Thoracic aorta (tissue), 2 donors: ENCODE measurements around the gene MEGF11. TPM values are rescaled to one million over a fixed set of nuclear protein-coding genes. Genes with fewer than 3 reads are reported as not detected.

Source experiments
- ATAC-seq: fragments of 150-250 bp; one replicate; pipeline ENCODE4 v1.8.0; 2017; ENCODE audit warnings: low read depth; ENCODE audit not compliant: insufficient number of reproducible peaks, low FRiP score
- DNase-seq: peaks from one replicate; pipeline ENCODE4 v3.0.0-alpha.2; 2020; ENCODE audit warnings: low spot score
- H3K27ac ChIP-seq, 2 donors: fragments of 200-600 bp; sonication (generic); 1 replicate in 1 of 2; 2 replicates in 1 of 2; pipeline ENCODE4 v1.5.1; 2016; ENCODE audit warnings: mild to moderate bottlenecking in 2 of 2, moderate library complexity in 2 of 2
- H3K27me3 ChIP-seq: fragments of 200-600 bp; sonication (generic); replicated peaks from 2 replicates; pipeline ENCODE4 v1.6.0; 2016; ENCODE audit warnings: mild to moderate bottlenecking; ENCODE audit not compliant: insufficient read depth
- H3K36me3 ChIP-seq: fragments of 200-600 bp; sonication (generic); one replicate; pipeline ENCODE4 v1.5.1; 2016
- H3K4me1 ChIP-seq, 2 donors: fragments of 200-600 bp; sonication (generic); 1 replicate in 1 of 2; 2 replicates in 1 of 2; pipeline versions ENCODE4 v1.5.1 to v1.6.0; 2016; ENCODE audit warnings: low read depth in 2 of 2, mild to moderate bottlenecking in 1 of 2; ENCODE audit not compliant: control insufficient read depth in 1 of 2
- H3K4me3 ChIP-seq: fragments of 200-600 bp; sonication (generic); 2 replicates; pipeline ENCODE4 v1.5.1; 2016; ENCODE audit warnings: mild to moderate bottlenecking
- H3K9me3 ChIP-seq: fragments of 200-600 bp; sonication (generic); 2 replicates; pipeline ENCODE4 v1.5.1; 2016
- CTCF ChIP-seq: fragments of 200-600 bp; sonication (generic); IDR thresholded peaks from one replicate; pipeline ENCODE4 v1.5.1; 2019; ENCODE audit warnings: antibody characterized with exemption
- total RNA-seq, 2 donors: library from RNA; depleted of rRNA; stranded (reverse); fragments of >200 nt; gene quantifications; one replicate each; pipeline versions ENCODE4 v1.1.0 to v1.2.3, GENCODE V29; 2016

MEGF11 gene
- total RNA-seq, 2 donors from 2014 or later = not detected

GRCh38 chr15:65969865-65970816, 283.4 kb downstream of the MEGF11 start:
- TF ChIP-seq CTCF = no peak
- Histone ChIP-seq H3K27me3 (no peaks in the 10 kb centered on the region), H3K4me3 (no peak overlapping the region), H3K4me1 (no peaks in the 10 kb centered on the region), H3K9me3 (no peaks in the 10 kb centered on the region), H3K27ac (no peak overlapping the region), H3K36me3 (no peaks in the 10 kb centered on the region)
- DNase-seq = no peak
- no peak for ATAC-seq

DNA sequence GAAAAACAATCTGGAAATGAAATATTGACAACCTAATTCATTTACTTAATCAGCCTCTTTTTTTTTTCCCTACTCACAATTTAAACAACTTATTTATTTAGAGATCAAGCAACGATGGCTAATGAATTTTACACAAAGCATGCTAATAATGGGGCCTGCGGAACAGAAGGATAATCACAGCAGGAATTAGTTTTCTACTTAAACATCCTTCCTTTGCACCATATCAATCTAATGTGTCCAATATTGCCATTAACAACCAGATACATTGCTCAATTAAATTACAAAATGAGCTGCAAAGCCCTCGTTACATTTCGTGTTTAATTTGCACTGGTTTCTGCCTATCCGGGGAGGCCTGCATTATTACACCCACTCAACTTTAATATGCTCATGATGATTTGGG, 285.0 kb downstream of the MEGF11 start:
- no peak overlapping the region for H3K27ac ChIP-seq
- H3K9me3 ChIP-seq = no peaks in the 10 kb centered on the region
- DNase-seq (no peak), ATAC-seq (no peak)
- H3K4me1 ChIP-seq = no peaks in the 10 kb centered on the region
- no peak overlapping the region for H3K4me3 ChIP-seq
- no peaks in the 10 kb centered on the region for H3K36me3 ChIP-seq
- no peaks in the 10 kb centered on the region for H3K27me3 ChIP-seq
- TF ChIP-seq CTCF = no peak

GRCh38 chr15:65964792-65965433, 288.6 kb downstream of the MEGF11 start:
- no peak for DNase-seq
- no peak for ATAC-seq
- H3K27ac ChIP-seq = no peak overlapping the region
- no peak overlapping the region for H3K4me3 ChIP-seq
- H3K36me3 ChIP-seq = no peaks in the 10 kb centered on the region
- TF ChIP-seq CTCF = no peak
- H3K9me3 ChIP-seq = no peaks in the 10 kb centered on the region
- H3K4me1 ChIP-seq = no peaks in the 10 kb centered on the region
- H3K27me3 ChIP-seq = no peaks in the 10 kb centered on the region

- H3K9me3 ChIP-seq = no peaks in the 10 kb centered on the region
- H3K27me3 ChIP-seq = no peaks in the 10 kb centered on the region
- no peak for TF ChIP-seq CTCF
- H3K4me3 ChIP-seq = no peak overlapping the region
- no peak overlapping the region for H3K27ac ChIP-seq
- H3K36me3 ChIP-seq = no peaks in the 10 kb centered on the region
- no peak for DNase-seq
- no peak for ATAC-seq
- no peaks in the 10 kb centered on the region for H3K4me1 ChIP-seq
Observed at GRCh38 chr15:65963911-65964482, 289.6 kb downstream of the MEGF11 start.

- Histone ChIP-seq H3K4me1 (no peaks in the 10 kb centered on the region), H3K27me3 (no peaks in the 10 kb centered on the region), H3K4me3 (no peak overlapping the region), H3K27ac (no peak overlapping the region), H3K9me3 (no peaks in the 10 kb centered on the region), H3K36me3 (no peaks in the 10 kb centered on the region)
- no peak for TF ChIP-seq CTCF
- DNase-seq = no peak
- no peak for ATAC-seq
Observed at GRCh38 chr15:65963358-65963757, 290.2 kb downstream of the MEGF11 start.
